B cell (primary cell): Measurements from ENCODE around the gene SCYGR5. TPM values are rescaled to one million over a fixed set of nuclear protein-coding genes. Genes with fewer than 3 reads are reported as not detected.
"Not testable (repeated sequence)": the region's sequence is repeated elsewhere in the genome, so short reads cannot be mapped to it uniquely, and the experiment has no call there.

Experiments used
- ATAC-seq: fragments of 200-7000 bp; cut with Tn5 transposase; one replicate; pipeline ENCODE4 v1.10.0; 2021; ENCODE audit warnings: low read depth, mild to moderate bottlenecking, moderate number of reproducible peaks, moderate library complexity
- CTCF ChIA-PET: fragments of 350-600 bp; sonication (Branson Sonifier 250); formaldehyde crosslinking; loops from one replicate; lab custom pipeline; 2021; ENCODE audit warnings: antibody characterized with exemption, inconsistent platforms; lab: Charles Lee
- POLR2A ChIA-PET: fragments of 350-600 bp; sonication (Branson Sonifier 250); formaldehyde crosslinking; loops from one replicate; lab custom pipeline; 2021; ENCODE audit warnings: antibody characterized with exemption; lab: Charles Lee
- DNase-seq: peaks from one replicate; pipeline ENCODE4 v3.0.0; 2013
- H2AFZ ChIP-seq: 2 replicates; pipeline ENCODE4 v1.6.1; 2012; ENCODE audit warnings: mild to moderate bottlenecking, low read depth, low read length; ENCODE audit not compliant: insufficient read depth, poor library complexity, severe bottlenecking
- H3K27ac ChIP-seq, 2 donors: 1 replicate in 1 of 2; 2 replicates in 1 of 2; pipeline ENCODE4 v1.5.1; 2012 to 2013; ENCODE audit warnings: low read length in 2 of 2, mild to moderate bottlenecking in 2 of 2, moderate library complexity in 1 of 2
- H3K27me3 ChIP-seq, 4 experiments: fragments of 200-600 bp in 1 of 4; sonication (generic) in 1 of 4; replicated peaks in 1 of 4; 1 replicate in 2 of 4; 2 replicates in 2 of 4; pipeline versions ENCODE4 v1.6.1 to v1.7.0; 2013 to 2016; ENCODE audit warnings: low read length in 3 of 4, mild to moderate bottlenecking in 2 of 4, mixed read lengths in 1 of 4, moderate library complexity in 1 of 4; ENCODE audit not compliant: insufficient read depth in 4 of 4, control insufficient read depth in 3 of 4; ENCODE audit errors: control extremely low read depth in 1 of 4
- H3K36me3 ChIP-seq, 2 experiments: replicated peaks in 1 of 2; 1 replicate in 1 of 2; 2 replicates in 1 of 2; pipeline versions ENCODE4 v1.6.1 to v1.7.1; 2013; ENCODE audit warnings: low read length in 1 of 2; ENCODE audit not compliant: insufficient read depth in 2 of 2, control insufficient read depth in 1 of 2; ENCODE audit errors: control extremely low read depth in 1 of 2, extremely low read depth in 1 of 2
- H3K4me1 ChIP-seq, 2 donors: fragments of 200-600 bp in 1 of 2; sonication (generic) in 1 of 2; 1 replicate in 1 of 2; 2 replicates in 1 of 2; pipeline versions ENCODE4 v1.5.1 to v1.6.1; 2013 to 2017; ENCODE audit warnings: low read length in 2 of 2; ENCODE audit not compliant: control insufficient read depth in 2 of 2, insufficient read depth in 2 of 2
- H3K4me2 ChIP-seq: replicated peaks from 2 replicates; pipeline ENCODE3; 2012; ENCODE audit warnings: mild to moderate bottlenecking, low read depth, low read length; ENCODE audit not compliant: poor library complexity, severe bottlenecking
- H3K4me3 ChIP-seq, 5 experiments: fragments of 200-600 bp in 1 of 5; sonication (generic) in 1 of 5; 1 replicate in 3 of 5; 2 replicates in 2 of 5; pipeline versions ENCODE4 v1.5.1 to v1.7.0; 2011 to 2016; ENCODE audit warnings: low read length in 4 of 5, mild to moderate bottlenecking in 4 of 5, low read depth in 2 of 5, control low read depth in 1 of 5, moderate library complexity in 1 of 5; ENCODE audit not compliant: insufficient read depth in 1 of 5; ENCODE audit errors: control extremely low read depth in 1 of 5, extremely low read depth in 1 of 5
- H3K79me2 ChIP-seq: fragments of 200-600 bp; sonication (generic); one replicate; pipeline ENCODE4 v1.6.0; 2016; ENCODE audit warnings: low read length; ENCODE audit not compliant: control insufficient read depth, insufficient read depth
- H3K9ac ChIP-seq: fragments of 200-600 bp; sonication (generic); 2 replicates; pipeline ENCODE4 v1.6.1; 2017; ENCODE audit warnings: mild to moderate bottlenecking, low read length, moderate library complexity
- H3K9me3 ChIP-seq, 3 donors: one replicate each; pipeline versions ENCODE4 v1.6.1 to v1.7.1; 2013; ENCODE audit warnings: low read length in 2 of 3; ENCODE audit not compliant: control insufficient read depth in 2 of 3, insufficient read depth in 1 of 3; ENCODE audit errors: control extremely low read depth in 1 of 3
- H4K20me1 ChIP-seq: 2 replicates; pipeline ENCODE4 v1.6.0; 2012; ENCODE audit warnings: mild to moderate bottlenecking, low read length; ENCODE audit not compliant: insufficient read depth, control insufficient read depth, poor library complexity, severe bottlenecking
- H3K27ac Mint-ChIP-seq: one replicate; pipeline ENCODE4 v1.8.0; 2021; ENCODE audit warnings: mixed read lengths
- H3K27me3 Mint-ChIP-seq: one replicate; pipeline ENCODE4 v1.8.0; 2021; ENCODE audit warnings: mixed read lengths
- H3K4me1 Mint-ChIP-seq: one replicate; pipeline ENCODE4 v1.8.0; 2021; ENCODE audit warnings: mixed read lengths
- H3K4me3 Mint-ChIP-seq: one replicate; pipeline ENCODE4 v1.8.0; 2021; ENCODE audit warnings: mixed read lengths
- H3K9me3 Mint-ChIP-seq: one replicate; pipeline ENCODE4 v1.8.0; 2022; ENCODE audit warnings: mixed read lengths; ENCODE audit not compliant: insufficient read depth
- CTCF ChIP-seq: fragments of 200-600 bp; IDR thresholded peaks from one replicate; pipeline ENCODE4 v1.8.0; 2022; ENCODE audit warnings: antibody characterized with exemption, mild to moderate bottlenecking
- EZH2 ChIP-seq: IDR thresholded peaks from 2 replicates; pipeline ENCODE4 v1.6.1; 2012; ENCODE audit warnings: borderline replicate concordance, low read depth, mild to moderate bottlenecking, moderate library complexity, low read length; ENCODE audit not compliant: insufficient read depth, poor library complexity, severe bottlenecking
- WGBS: methylation state at CpG from one replicate; pipeline ENCODE4 v1.1.5; 2013; ENCODE audit warnings: missing lambda C conversion rate; ENCODE audit not compliant: insufficient coverage; 5-methylcytosine and 5-hydroxymethylcytosine counted together
- intact Hi-C: fragments of 100-400 bp; cut with micrococcal nuclease; formaldehyde crosslinking; loops from one replicate; pipeline ENCODE4 v1.10.0; 2022
- polyA plus RNA-seq: library from polyadenylated mRNA; depleted of rRNA; stranded (reverse); fragments of >200 nt; gene quantifications from 2 replicates; pipeline ENCODE4 v1.2.3, GENCODE V29; 2012
- total RNA-seq, 2 donors: library from RNA; stranded (reverse); fragments of 120-200 nt in 1 of 2; gene quantifications; 1 replicate in 1 of 2; 2 replicates in 1 of 2; pipeline versions ENCODE4 v1.2.3 to v1.2.4, GENCODE V29; 2013 to 2022

The SCYGR5 gene
- total and polyA plus RNA-seq, 2 donors (not counting 1 experiment from before 2014, with no cell fraction given) = not detected

- H3K79me2 ChIP-seq = no peaks in the 10 kb centered on the region
- no peaks in the 10 kb centered on the region for H3K36me3 ChIP-seq
- no peaks in the 10 kb centered on the region for H3K27me3 ChIP-seq
- Mint-ChIP-seq H3K9me3 (no peaks in the 10 kb centered on the region), H3K27ac (no peak overlapping the region), H3K4me3 (no peak overlapping the region), H3K4me1 (no peaks in the 10 kb centered on the region), H3K27me3 (peaks cover 8% of the 10 kb centered on the region)
- no peak overlapping the region for H3K9ac ChIP-seq
- no peaks in the 10 kb centered on the region for H3K4me1 ChIP-seq
- POLR2A ChIA-PET = no interaction called here
- H3K27ac ChIP-seq = no peak overlapping the region
- CTCF ChIA-PET = no interaction called here
- TF ChIP-seq EZH2 (no peak), CTCF (no peak)
- H4K20me1 ChIP-seq = no peaks in the 10 kb centered on the region
- H2AFZ ChIP-seq = no peak overlapping the region
- intact Hi-C loops = no loop called here
- WGBS = 90% methylated on average over 4 of the region's 6 CpGs
- no peaks in the 10 kb centered on the region for H3K9me3 ChIP-seq
- no peak overlapping the region for H3K4me3 ChIP-seq
- H3K4me2 ChIP-seq = no peak overlapping the region
- ATAC-seq (no peak), DNase-seq (no peak)
Observed at GRCh38 chr2:227665189-227665940, 1.2 kb upstream of the SCYGR5 start.

- Histone ChIP-seq H3K9me3 (no peaks in the 10 kb centered on the region), H3K4me3 (no peak overlapping the region), H3K36me3 (no peaks in the 10 kb centered on the region), H3K27ac (no peak overlapping the region), H3K4me1 (no peaks in the 10 kb centered on the region), H3K9ac (no peak overlapping the region), H4K20me1 (no peaks in the 10 kb centered on the region), H2AFZ (no peak overlapping the region), H3K27me3 (no peaks in the 10 kb centered on the region), H3K4me2 (no peak overlapping the region), H3K79me2 (no peaks in the 10 kb centered on the region)
- Mint-ChIP-seq H3K4me1 (no peaks in the 10 kb centered on the region), H3K27ac (no peak overlapping the region), H3K9me3 (no peaks in the 10 kb centered on the region), H3K4me3 (no peak overlapping the region), H3K27me3 (peaks cover 15% of the 10 kb centered on the region)
- no CpG with 5 or more reads among the region's 3 CpGs for WGBS
- DNase-seq = no peak
- ChIA-PET POLR2A (no interaction called here), CTCF (interaction anchor here (2.9 kb wide), 1 partner anchor 13 kb away, joined by 17 read pairs; no protein-coding TSS in a partner anchor)
- TF ChIP-seq CTCF = no peak
- TF ChIP-seq EZH2 = no peak
- ATAC-seq = no peak
- intact Hi-C loops = no loop called here
Observed at GRCh38 chr2:227671170-227671905, 4.7 kb downstream of the SCYGR5 start.

GRCh38 chr2:227673620-227674019, 7.0 kb downstream of the SCYGR5 start:
- H3K27ac ChIP-seq, DNase-seq, H3K4me1 ChIP-seq, POLR2A ChIA-PET, ATAC-seq, intact Hi-C loops, H3K79me2 ChIP-seq, H2AFZ ChIP-seq, H3K9ac ChIP-seq, H3K36me3 ChIP-seq, H3K27ac Mint-ChIP-seq, H3K27me3 ChIP-seq, H3K4me3 ChIP-seq, H3K9me3 Mint-ChIP-seq, H3K4me2 ChIP-seq, CTCF ChIA-PET, H4K20me1 ChIP-seq, H3K4me1 Mint-ChIP-seq, H3K9me3 ChIP-seq, H3K4me3 Mint-ChIP-seq: not testable (repeated sequence)
- 100% methylated on average over 1 of the region's 5 CpGs for WGBS
- peaks cover 20% of the 10 kb centered on the region for H3K27me3 Mint-ChIP-seq
